PC-3 (cell line): ENCODE data around the gene UBASH3B. TPM values are rescaled to one million over a fixed set of nuclear protein-coding genes. Genes with fewer than 3 reads are reported as not detected.

Experiments
- ATAC-seq: fragments of 200-7000 bp; cut with Tn5 transposase; 2 replicates; pipeline ENCODE4 v1.9.1; 2020; ENCODE audit warnings: mild to moderate bottlenecking, moderate library complexity
- BruUV-seq: library from RNA; stranded (reverse); fragments of 400-500 nt; replicated peaks from 2 replicates; lab custom pipeline; 2021; lab: Mats Ljungman, UMichigan
- CTCF ChIA-PET: fragments of 300-600 bp; sonication (Branson Sonifier 250); formaldehyde crosslinking; loops from one replicate; lab custom pipeline; 2022; ENCODE audit warnings: antibody characterized with exemption; lab: Charles Lee
- POLR2A ChIA-PET: fragments of 300-600 bp; sonication (Branson Sonifier 250); formaldehyde crosslinking; loops from one replicate; lab custom pipeline; 2022; ENCODE audit warnings: antibody characterized with exemption; ENCODE audit not compliant: unreplicated experiment; lab: Charles Lee
- DNase-seq: peaks from one replicate; pipeline ENCODE4 v3.0.0-alpha.2; 2015
- H2AFZ ChIP-seq: fragments of 300-600 bp; sonication (generic); 2 replicates; pipeline ENCODE4 v1.6.0; 2016; ENCODE audit warnings: antibody characterized with exemption, low read length
- H3F3A ChIP-seq: fragments of 300-600 bp; sonication (generic); one replicate; pipeline ENCODE4 v1.6.0; 2017; ENCODE audit warnings: antibody characterized with exemption, low read length, control low read depth, mild to moderate bottlenecking; ENCODE audit not compliant: unreplicated experiment
- H3K27ac ChIP-seq: fragments of 300-600 bp; sonication (generic); 2 replicates; pipeline ENCODE4 v1.5.1; 2016; ENCODE audit warnings: mild to moderate bottlenecking, low read length
- H3K27me3 ChIP-seq: fragments of 300-600 bp; sonication (generic); 2 replicates; pipeline ENCODE4 v1.6.1; 2016; ENCODE audit warnings: low read length, mixed read lengths
- H3K36me3 ChIP-seq: fragments of 300-600 bp; sonication (generic); 2 replicates; pipeline ENCODE4 v1.6.1; 2016; ENCODE audit warnings: low read depth, mixed run types, low read length, mixed read lengths
- H3K4me1 ChIP-seq: fragments of 300-600 bp; sonication (generic); 2 replicates; pipeline ENCODE4 v1.5.1; 2016; ENCODE audit warnings: low read length; ENCODE audit not compliant: insufficient read depth
- H3K4me2 ChIP-seq: fragments of 300-600 bp; sonication (generic); 2 replicates; pipeline ENCODE4 v1.6.0; 2016; ENCODE audit warnings: low read length
- H3K4me3 ChIP-seq: fragments of 300-600 bp; sonication (generic); 2 replicates; pipeline ENCODE4 v1.5.1; 2016; ENCODE audit warnings: mild to moderate bottlenecking, low read length, mixed read lengths
- H3K79me2 ChIP-seq: fragments of 300-600 bp; sonication (generic); 2 replicates; pipeline ENCODE4 v1.6.1; 2017; ENCODE audit warnings: low read length, mixed read lengths
- H3K9ac ChIP-seq: fragments of 300-600 bp; sonication (generic); 2 replicates; pipeline ENCODE4 v1.6.0; 2016; ENCODE audit warnings: mild to moderate bottlenecking, low read length
- H3K9me2 ChIP-seq: fragments of 300-600 bp; sonication (generic); replicated peaks from 2 replicates; pipeline ENCODE4 v1.6.1; 2016; ENCODE audit warnings: mixed run types, low read length, mixed read lengths
- H3K9me3 ChIP-seq: fragments of 300-600 bp; sonication (generic); 2 replicates; pipeline ENCODE4 v1.6.1; 2016; ENCODE audit warnings: low read length, mixed read lengths
- H4K20me1 ChIP-seq: fragments of 300-600 bp; sonication (generic); 2 replicates; pipeline ENCODE4 v1.6.1; 2016; ENCODE audit warnings: low read length, mixed read lengths
- EZH2 ChIP-seq: fragments of 300-600 bp; sonication (generic); IDR thresholded peaks from one replicate; pipeline ENCODE4 v1.6.1; 2017; ENCODE audit warnings: antibody characterized with exemption, mild to moderate bottlenecking, low read length; ENCODE audit not compliant: unreplicated experiment
- EZH2phosphoT487 ChIP-seq: fragments of 300-600 bp; sonication (generic); IDR thresholded peaks from 2 replicates; pipeline ENCODE4 v1.6.1; 2018; ENCODE audit warnings: mild to moderate bottlenecking, antibody characterized with exemption, low read length, borderline replicate concordance
- intact Hi-C: fragments of 100-400 bp; cut with micrococcal nuclease; formaldehyde crosslinking; loops from 2 replicates; pipeline ENCODE4 v1.9.0; 2023
- total RNA-seq: library from RNA; depleted of rRNA; stranded (reverse); fragments of >200 nt; gene quantifications from 2 replicates; pipeline ENCODE4 v1.2.3, GENCODE V29; 2014
- TF ChIP-seq, protein P1 (sequence below): fragments of 300-600 bp; sonication (generic); conservative IDR thresholded peaks from 2 replicates; pipeline ENCODE4 v1.5.1; 2017; ENCODE audit warnings: antibody characterized with exemption, low read depth, mild to moderate bottlenecking, low read length

The UBASH3B gene
- total RNA-seq, 1 experiment from 2014 or later: 178 TPM

DNA sequence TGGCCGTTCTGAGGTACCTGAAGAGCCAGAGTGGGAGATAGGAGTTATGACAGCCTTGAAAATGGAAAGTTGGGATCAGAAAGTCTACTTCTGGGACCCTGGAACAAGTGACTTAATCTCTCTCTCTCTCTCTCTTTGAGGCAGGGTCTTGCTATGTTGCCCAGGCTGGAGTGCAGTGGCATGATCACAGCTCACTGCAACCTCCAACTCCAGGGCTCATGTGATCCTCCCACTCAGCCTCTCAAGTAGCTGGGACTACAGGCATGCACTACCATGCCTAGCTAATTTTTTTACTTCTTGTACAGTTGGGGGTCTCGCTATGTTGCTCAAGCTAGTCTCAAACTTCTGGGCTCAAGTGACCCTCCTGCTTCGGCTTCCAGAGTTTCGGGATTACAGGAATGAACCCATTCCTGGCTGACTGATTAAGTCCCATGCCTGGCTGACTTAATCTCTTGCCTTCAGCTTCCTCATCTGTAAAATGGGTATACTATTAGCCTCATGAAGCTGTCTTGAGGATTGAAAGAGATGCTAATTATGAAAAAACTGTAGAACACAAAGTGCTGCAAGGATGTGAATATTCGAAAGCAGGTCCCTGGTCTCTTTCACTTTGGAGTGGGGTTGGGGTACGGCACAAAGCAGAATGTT, 87.7 kb downstream of the UBASH3B start:
- Histone ChIP-seq H3K27ac (no peak overlapping the region), H3K4me3 (no peak overlapping the region), H3K9me2 (no peaks in the 10 kb centered on the region), H4K20me1 (no peaks in the 10 kb centered on the region), H3K27me3 (no peaks in the 10 kb centered on the region), H3F3A (no peaks in the 10 kb centered on the region), H3K9me3 (no peaks in the 10 kb centered on the region), H3K4me1 (peaks cover 4% of the 10 kb centered on the region), H3K79me2 (peaks cover 12% of the 10 kb centered on the region; the same call in 1 of the 2 replicates), H2AFZ (no peak overlapping the region), H3K36me3 (no peaks in the 10 kb centered on the region), H3K9ac (no peak overlapping the region), H3K4me2 (no peak overlapping the region)
- BruUV-seq: no TSS peak
- TF ChIP-seq, protein P1, sequence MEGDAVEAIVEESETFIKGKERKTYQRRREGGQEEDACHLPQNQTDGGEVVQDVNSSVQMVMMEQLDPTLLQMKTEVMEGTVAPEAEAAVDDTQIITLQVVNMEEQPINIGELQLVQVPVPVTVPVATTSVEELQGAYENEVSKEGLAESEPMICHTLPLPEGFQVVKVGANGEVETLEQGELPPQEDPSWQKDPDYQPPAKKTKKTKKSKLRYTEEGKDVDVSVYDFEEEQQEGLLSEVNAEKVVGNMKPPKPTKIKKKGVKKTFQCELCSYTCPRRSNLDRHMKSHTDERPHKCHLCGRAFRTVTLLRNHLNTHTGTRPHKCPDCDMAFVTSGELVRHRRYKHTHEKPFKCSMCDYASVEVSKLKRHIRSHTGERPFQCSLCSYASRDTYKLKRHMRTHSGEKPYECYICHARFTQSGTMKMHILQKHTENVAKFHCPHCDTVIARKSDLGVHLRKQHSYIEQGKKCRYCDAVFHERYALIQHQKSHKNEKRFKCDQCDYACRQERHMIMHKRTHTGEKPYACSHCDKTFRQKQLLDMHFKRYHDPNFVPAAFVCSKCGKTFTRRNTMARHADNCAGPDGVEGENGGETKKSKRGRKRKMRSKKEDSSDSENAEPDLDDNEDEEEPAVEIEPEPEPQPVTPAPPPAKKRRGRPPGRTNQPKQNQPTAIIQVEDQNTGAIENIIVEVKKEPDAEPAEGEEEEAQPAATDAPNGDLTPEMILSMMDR: no peak
- TF ChIP-seq EZH2 (no peak), EZH2phosphoT487 (no peak)
- ChIA-PET POLR2A (interaction anchor here (0.6 kb wide), 1 partner anchor 46 kb away, joined by 4 read pairs; no protein-coding TSS in a partner anchor), CTCF (no interaction called here)
- intact Hi-C loops: no loop called here
- DNase-seq (no peak), ATAC-seq (no peak)

DNA sequence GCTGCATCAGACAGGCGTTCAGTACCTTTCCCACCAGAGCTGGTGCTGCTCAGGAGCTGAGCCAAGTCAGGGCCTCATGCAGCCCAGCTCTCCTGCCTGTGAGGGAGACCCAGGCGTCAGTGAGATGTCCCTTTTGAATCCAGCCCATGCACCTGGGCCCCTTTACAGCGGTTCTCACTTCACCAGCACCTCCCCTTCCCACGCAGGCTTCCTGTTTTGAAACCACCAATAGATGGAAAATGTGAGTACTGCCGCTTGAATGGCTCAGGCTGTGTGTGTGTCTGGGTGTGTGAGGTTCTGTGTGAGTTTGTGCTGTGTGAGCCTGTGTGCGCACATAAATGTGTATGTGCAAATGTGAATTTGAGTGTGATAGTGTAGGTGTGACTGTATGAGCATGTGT, 88.4 kb downstream of the UBASH3B start:
- no peaks in the 10 kb centered on the region for H4K20me1 ChIP-seq
- H3K9ac ChIP-seq: no peak overlapping the region
- intact Hi-C loops: no loop called here
- H3K4me2 ChIP-seq: no peak overlapping the region
- no peaks in the 10 kb centered on the region for H3K9me2 ChIP-seq
- H3K4me3 ChIP-seq: no peak overlapping the region
- TF ChIP-seq, protein P1: no peak
- no peak for TF ChIP-seq EZH2phosphoT487
- TF ChIP-seq EZH2: no peak
- peaks cover 9% of the 10 kb centered on the region; the same call in 1 of the 2 replicates for H3K79me2 ChIP-seq
- ChIA-PET CTCF (no interaction called here), POLR2A (interaction anchor here (0.6 kb wide), 1 partner anchor 47 kb away, joined by 4 read pairs; no protein-coding TSS in a partner anchor)
- H2AFZ ChIP-seq: no peak overlapping the region
- H3K36me3 ChIP-seq: no peaks in the 10 kb centered on the region
- ATAC-seq: no peak
- no peaks in the 10 kb centered on the region for H3K9me3 ChIP-seq
- BruUV-seq: no TSS peak
- no peak overlapping the region for H3K27ac ChIP-seq
- DNase-seq: no peak
- peaks cover 9% of the 10 kb centered on the region for H3K4me1 ChIP-seq
- no peaks in the 10 kb centered on the region for H3F3A ChIP-seq
- H3K27me3 ChIP-seq: no peaks in the 10 kb centered on the region

DNA sequence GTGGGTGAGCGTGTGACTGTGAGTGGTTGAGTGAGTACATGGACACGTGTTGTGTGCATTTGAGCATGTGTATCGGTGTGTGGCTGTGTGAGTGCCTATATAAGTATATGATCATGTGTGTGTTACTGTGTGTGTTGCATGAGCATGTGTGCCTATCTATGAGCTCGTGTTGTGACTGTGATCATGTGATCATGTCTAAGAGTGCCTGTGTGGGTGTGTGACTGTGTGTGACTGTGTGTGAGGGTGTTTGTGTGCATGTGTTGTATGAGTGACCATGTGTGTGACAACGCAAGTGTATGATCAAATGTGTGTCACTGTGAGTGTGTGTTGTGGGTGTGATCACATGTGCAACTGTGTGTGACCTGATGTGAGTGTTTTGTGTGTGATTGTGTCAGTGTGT, 88.8 kb downstream of the UBASH3B start:
- POLR2A ChIA-PET: no interaction called here
- Histone ChIP-seq H3K4me3 (no peak overlapping the region), H2AFZ (no peak overlapping the region), H3K36me3 (no peaks in the 10 kb centered on the region), H3K9me2 (no peaks in the 10 kb centered on the region), H3K4me1 (peaks cover 13% of the 10 kb centered on the region), H3K79me2 (0 out of 2 replicates have a peak, but pooled peaks cover 6% of the 10 kb centered on the region), H4K20me1 (no peaks in the 10 kb centered on the region), H3K9me3 (no peaks in the 10 kb centered on the region), H3K9ac (no peak overlapping the region), H3K27ac (no peak overlapping the region), H3K27me3 (no peaks in the 10 kb centered on the region), H3F3A (no peaks in the 10 kb centered on the region), H3K4me2 (no peak overlapping the region)
- TF ChIP-seq EZH2: no peak
- TF ChIP-seq EZH2phosphoT487: no peak
- TF ChIP-seq, protein P1: no peak
- no peak for DNase-seq
- no peak for ATAC-seq
- intact Hi-C loops: no loop called here
- CTCF ChIA-PET: no interaction called here
- no TSS peak for BruUV-seq
